HG03039 (cell line): ENCODE data around the gene IL16.
"Not testable (repeated sequence)": the region's sequence is repeated elsewhere in the genome, so short reads cannot be mapped to it uniquely, and the experiment has no call there.

ENCODE experiments used
- ATAC-seq: cut with Tn5 transposase; IDR thresholded peaks from one replicate; pipeline ENCODE4 v1.9.1; 2021; ENCODE audit warnings: mild to moderate bottlenecking, moderate library complexity; ENCODE audit not compliant: unreplicated experiment

Gene IL16

GRCh38 chr15:81196576-81197254 is at the start of gene IL16:
TSS of gene IL16 (plus strand) at chr15:81196879. CDS start at chr15:81225400, 28,521 bp downstream.
- no peak for ATAC-seq

DNA sequence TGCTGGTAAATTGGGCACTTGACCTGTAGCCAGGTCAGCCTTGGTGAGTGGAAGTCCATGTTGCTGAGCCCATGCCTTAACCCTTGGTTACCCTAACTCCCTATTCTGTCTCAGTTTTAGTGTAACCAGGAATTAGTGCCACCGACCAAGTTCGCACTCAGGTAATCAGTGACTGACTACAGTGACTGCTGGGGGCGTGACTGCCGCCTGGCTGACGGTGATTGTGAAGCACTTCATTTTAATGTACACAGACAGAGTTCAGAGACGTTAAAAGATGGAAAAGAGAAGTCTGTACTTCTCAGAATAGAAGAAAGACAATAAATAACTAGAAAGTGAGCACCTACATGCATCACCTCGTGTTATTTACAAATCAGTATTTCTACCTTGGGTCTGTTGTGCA is 45.3 kb upstream of the IL16 start:
- no peak for ATAC-seq

DNA sequence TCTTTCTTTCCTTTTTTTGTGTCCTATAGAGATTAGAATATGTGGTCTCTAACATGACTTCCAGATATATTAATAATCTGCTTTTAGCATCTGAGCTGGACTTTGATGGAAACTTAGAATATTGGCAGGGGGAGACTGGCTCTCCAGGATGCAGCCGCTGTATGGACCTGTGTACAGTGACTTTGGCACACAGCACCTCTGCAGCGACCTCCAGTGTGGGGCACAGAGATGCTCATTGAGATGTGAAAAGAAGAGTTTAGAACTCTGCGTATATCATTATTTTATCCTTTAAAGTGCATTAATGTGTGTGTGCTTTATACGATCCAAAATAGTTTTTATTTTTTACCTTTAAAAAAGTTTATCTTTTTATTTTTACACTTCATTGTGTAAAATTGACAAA is 44.3 kb upstream of the IL16 start:
- ATAC-seq: no peak

GRCh38 chr15:81152799-81153198 is 43.9 kb upstream of the IL16 start:
- no peak for ATAC-seq

DNA sequence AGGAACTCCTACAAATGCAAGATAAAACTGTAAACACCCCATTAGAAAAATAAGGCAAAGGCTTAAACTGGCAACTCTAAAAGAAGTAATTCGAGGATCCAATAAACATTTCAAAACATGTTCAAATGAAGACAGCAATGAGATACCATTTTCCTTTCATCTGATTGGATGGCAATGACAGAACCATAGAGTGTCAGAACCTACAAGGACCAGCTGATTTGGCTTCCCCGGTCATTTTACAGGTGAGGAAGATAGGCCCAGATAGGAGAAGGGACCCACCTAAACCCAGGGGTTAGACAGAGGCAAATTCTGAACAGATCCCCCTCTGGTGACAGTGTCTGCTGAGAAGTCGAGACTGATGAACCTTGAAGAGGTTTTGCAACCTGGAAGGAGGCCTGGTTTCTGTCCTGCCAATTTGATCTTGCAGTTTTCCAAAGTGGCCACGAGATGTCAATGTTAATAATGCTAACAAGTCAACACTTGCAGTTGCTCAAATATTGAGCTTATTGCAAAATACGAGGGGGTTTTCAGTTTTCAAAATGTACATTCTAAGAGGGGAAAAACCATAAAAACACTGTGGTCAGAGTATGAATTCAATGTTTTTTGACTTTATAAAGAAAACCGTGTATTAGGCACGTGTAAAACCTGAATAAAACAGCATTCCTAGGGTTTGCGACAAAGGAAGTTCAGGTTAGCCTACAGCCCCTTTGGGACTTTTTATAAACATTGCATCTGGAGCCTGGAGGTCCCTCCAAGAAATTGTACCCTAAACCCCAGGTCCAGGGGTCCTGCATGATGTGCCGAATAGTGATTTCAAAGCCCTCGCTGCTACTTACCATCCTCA is 41.1 kb upstream of the IL16 start:
- no peak for ATAC-seq

DNA sequence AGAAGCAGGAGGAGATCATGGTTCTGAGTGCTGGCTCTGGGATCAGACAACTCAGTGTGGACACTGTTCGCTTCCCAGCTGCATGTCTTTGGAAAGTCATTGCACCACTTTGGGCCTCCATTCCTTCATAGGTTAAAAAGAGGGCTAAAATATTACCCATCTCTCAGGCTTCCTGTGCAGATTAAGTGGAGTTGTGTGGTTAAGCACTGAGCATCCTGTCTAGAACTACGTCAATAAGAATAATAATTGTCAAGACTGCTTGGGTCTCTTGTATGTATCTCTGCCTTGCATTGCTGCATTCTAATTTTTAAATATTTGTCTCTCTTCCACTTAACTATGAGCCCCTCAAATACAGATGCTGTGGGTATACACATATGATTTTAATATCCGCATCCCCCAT is 40.4 kb upstream of the IL16 start:
- ATAC-seq: no peak

DNA sequence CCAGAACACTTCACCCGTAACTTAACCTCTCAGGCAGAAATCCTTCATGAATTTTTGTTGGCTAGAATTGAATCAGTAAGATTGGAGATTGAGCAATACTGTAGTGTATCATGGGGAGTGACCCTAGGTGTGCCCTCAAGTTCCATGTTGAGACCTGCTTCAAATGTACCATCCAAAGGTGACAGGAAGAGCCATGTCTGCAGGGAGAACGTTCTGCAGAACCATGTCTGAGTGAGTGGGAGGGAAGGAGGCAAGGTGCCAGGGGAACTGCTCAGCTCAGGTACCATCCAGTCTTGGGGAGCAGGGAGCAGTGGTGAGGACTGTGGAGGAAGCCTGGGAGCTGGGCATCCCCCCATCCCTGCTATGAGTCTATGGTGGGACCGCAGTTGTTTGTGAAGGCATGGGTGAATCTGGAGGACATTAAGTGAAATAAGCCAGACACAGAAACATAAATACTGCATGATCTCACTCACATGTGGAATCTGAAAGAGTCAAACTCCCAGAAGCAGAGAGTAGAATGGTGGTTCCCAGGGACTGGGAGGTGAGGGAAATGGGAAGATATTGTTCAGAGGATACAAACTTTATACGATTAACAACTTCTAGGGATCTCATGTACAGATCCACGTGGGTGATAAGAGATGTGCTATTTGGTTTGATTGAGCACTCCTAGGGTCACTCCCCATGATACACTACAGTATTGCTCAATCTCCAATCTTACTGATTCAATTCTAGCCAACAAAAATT is 39.3 kb upstream of the IL16 start:
- no peak for ATAC-seq

- no peak for ATAC-seq
Observed at GRCh38 chr15:81157939-81158223, 38.8 kb upstream of the IL16 start.

GRCh38 chr15:81158561-81158960 is 38.1 kb upstream of the IL16 start:
- ATAC-seq: not testable (repeated sequence)

- ATAC-seq: no peak
Observed at GRCh38 chr15:81160312-81161159, 36.1 kb upstream of the IL16 start.

DNA sequence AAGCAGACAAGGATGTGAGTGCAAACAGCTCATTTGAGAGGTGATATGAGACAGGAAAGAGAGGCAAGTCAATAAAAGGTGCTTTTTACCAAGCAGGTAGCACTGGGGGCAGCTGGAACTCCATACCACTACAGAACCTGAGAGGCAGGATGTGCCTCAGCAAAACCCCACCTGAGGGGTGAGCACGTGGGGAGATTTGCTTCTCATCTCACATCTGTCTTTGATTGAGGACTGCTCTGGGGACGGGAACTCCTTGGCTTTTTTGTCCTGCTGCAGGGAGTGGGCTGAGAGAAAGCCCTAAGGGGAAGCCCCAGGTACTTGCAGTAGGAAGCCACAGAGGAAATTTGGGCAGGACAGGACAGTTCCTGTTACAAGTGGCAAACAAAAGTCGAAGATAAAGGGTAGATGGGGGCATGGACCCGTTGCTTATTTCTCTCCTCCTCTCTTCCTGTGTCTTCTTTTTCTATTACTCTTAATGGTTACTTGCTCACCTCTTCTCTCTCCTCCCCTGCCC is 35.5 kb upstream of the IL16 start:
- no peak for ATAC-seq

- no peak for ATAC-seq
Observed at GRCh38 chr15:81161851-81162250, 34.8 kb upstream of the IL16 start.

GRCh38 chr15:81163961-81164800 is 32.5 kb upstream of the IL16 start:
- no peak for ATAC-seq

- ATAC-seq: no peak
Observed at GRCh38 chr15:81165535-81165934, 31.1 kb upstream of the IL16 start.

DNA sequence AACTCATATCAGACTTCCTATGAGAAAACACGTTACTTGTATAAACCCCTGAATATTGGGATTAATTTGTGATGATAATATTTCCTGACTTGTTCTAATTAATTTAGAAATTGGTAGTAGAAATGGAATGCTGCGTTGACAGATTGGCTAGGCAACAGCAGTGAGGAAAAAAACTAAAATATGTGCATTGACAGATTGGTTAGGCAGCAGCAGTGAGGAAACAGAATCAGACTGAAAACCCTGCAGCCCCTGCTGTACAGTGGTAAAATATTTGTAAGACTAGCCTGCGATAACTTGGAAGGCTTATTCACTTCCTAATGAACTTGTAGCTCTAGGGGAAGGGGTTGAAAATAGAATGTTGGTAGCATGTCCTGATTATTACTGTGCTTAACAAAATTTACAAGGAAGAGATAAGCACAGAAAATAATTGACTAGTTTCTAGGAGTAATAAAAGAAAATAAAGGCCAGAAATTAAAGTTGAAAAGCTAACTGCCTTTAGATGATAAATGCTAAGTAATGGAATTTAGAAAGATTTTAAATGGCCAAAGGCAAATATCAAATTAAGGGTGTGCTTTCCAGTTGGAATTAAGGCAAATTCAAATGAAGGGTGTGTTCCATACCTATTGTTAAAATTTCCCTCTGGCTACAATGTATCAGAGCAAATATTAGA is 29.9 kb upstream of the IL16 start:
- no peak for ATAC-seq

DNA sequence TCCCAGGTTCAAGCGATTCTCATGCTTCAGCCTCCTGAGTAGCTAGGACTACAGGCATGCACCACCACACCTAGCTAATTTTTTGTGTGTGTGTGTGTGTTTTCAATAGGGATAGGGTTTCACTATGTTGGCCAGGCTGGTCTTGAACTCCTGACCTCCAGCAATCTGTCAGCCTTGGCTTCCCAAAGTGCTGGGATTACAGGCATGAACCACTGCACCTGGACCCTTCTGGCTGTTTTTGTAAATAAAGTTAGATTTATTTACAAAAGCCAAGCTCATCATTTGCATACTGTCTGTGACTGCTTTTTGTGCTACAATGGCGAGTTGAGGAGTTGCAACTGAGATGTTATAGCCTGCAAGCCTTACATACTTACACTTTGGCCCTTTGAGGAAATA is 28.6 kb upstream of the IL16 start:
- no peak for ATAC-seq

DNA sequence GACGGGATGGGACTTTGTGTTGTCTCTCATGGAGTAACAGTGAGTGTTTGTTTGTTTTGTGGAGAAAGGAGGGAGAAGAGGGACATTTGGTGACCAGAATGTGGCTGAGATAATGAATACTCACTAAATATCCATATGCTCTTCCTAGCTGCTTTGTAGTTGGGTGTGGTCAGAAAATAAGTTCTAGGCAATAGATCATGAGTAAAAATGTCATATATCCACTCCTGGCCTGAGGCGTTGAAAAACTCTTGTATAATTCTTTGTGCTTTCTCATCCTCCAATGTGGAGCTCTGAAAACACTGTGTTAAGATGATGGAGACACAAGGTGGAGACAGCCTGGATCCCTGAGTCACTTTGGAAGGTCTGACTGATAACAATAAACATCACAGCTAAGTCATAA is 28.0 kb upstream of the IL16 start:
- no peak for ATAC-seq

GRCh38 chr15:81170511-81170910 is 26.2 kb upstream of the IL16 start:
- ATAC-seq: no peak

DNA sequence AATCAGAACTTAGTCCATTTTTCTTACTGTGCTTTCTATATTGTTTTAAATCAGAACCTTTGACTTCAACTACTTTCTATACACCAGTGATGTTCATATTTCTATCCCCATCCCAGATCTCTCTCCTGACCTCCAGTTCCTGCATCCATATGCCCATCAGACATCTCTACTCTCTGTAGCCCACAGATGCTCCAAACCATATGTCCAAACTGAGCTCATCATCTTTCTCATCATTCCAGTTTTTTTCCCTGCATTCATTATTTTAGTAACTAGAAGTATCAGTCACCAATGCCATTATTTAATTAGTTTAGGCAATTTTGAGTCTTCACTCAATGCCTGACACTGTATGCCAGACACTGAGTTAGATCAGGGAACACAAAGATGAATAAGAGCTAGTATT is 25.4 kb upstream of the IL16 start:
- ATAC-seq: no peak
